Mucosa of descending colon (tissue), 3 donors: ENCODE measurements around the gene HAUS5. TPM values are rescaled to one million over a fixed set of nuclear protein-coding genes. Genes with fewer than 3 reads are reported as not detected.

ENCODE experiments used
- ATAC-seq: fragments of 200-7000 bp; cut with Tn5 transposase; one replicate; pipeline ENCODE4 v1.9.1; 2020; ENCODE audit warnings: mild to moderate bottlenecking, moderate library complexity
- DNase-seq, 3 donors: peaks; one replicate each; pipeline ENCODE4 v3.0.0-alpha.2; 2020
- H3K36me3 ChIP-seq: fragments of 200-600 bp; one replicate; pipeline ENCODE4 v1.8.0; 2021; ENCODE audit warnings: low read depth, mild to moderate bottlenecking
- H3K4me1 ChIP-seq: fragments of 200-600 bp; one replicate; pipeline ENCODE4 v1.8.0; 2021; ENCODE audit warnings: low read depth, mild to moderate bottlenecking
- H3K4me3 ChIP-seq: fragments of 200-600 bp; one replicate; pipeline ENCODE4 v1.8.0; 2021; ENCODE audit warnings: mild to moderate bottlenecking
- H3K9me3 ChIP-seq: fragments of 200-600 bp; one replicate; pipeline ENCODE4 v1.8.0; 2021; ENCODE audit warnings: mild to moderate bottlenecking
- intact Hi-C, 2 donors: fragments of 100-400 bp; cut with DNase I in 1 of 2; cut with micrococcal nuclease in 1 of 2; formaldehyde crosslinking; loops; one replicate each; pipeline versions ENCODE4 v1.11.0 to v1.11.1; 2022; cut with DNase I, micrococcal nuclease
- long read RNA-seq, 2 donors: library from polyadenylated mRNA; unstranded; transcript quantifications; one replicate each; pipeline ENCODE4 v2.0.0, GENCODE V29; 2019 to 2021
- total RNA-seq, 3 donors: library from RNA; stranded (reverse); fragmentation: NEBNext Ultra II Directional in 2 of 3; extraction: Animal tissue kit (Norgen Biotek cat#: 25700) in 2 of 3; gene quantifications; one replicate each; pipeline versions ENCODE4 v1.2.1 to v1.2.4, GENCODE V29; 2021 to 2023
- TF ChIP-seq, protein P1 (sequence below): fragments of 200-600 bp; IDR thresholded peaks from one replicate; pipeline ENCODE4 v1.8.0; 2022; ENCODE audit warnings: antibody characterized with exemption, mild to moderate bottlenecking
- donor health status: DM: no; HTN: no; CAD: no; lungs with moderate emphysema.
- donor health status: DM: no; HTN: no; CAD: no.
- donor health status: DM: no; HTN: yes; CAD: no.

HAUS5 gene, protein sequence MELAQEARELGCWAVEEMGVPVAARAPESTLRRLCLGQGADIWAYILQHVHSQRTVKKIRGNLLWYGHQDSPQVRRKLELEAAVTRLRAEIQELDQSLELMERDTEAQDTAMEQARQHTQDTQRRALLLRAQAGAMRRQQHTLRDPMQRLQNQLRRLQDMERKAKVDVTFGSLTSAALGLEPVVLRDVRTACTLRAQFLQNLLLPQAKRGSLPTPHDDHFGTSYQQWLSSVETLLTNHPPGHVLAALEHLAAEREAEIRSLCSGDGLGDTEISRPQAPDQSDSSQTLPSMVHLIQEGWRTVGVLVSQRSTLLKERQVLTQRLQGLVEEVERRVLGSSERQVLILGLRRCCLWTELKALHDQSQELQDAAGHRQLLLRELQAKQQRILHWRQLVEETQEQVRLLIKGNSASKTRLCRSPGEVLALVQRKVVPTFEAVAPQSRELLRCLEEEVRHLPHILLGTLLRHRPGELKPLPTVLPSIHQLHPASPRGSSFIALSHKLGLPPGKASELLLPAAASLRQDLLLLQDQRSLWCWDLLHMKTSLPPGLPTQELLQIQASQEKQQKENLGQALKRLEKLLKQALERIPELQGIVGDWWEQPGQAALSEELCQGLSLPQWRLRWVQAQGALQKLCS
- 10 to 100 TPM in 1 of 3 donors, 1 to 10 TPM in 2; 6.4 to 13.2 (median 9.0) TPM for total RNA-seq
- long read RNA-seq, donor 1, full-length matches to known transcripts, result 13 of 17 reads
- long read RNA-seq, donor 1, partial matches to known transcripts, result 3 of 17 reads
- long read RNA-seq, donor 1, other reads (novel, unspliced or antisense), result 1 of 17 reads
- long read RNA-seq, donor 2, full-length matches to known transcripts, result 8 of 10 reads
- long read RNA-seq, donor 2, partial matches to known transcripts, result 0 of 10 reads
- long read RNA-seq, donor 2, other reads (novel, unspliced or antisense), result 2 of 10 reads

DNA sequence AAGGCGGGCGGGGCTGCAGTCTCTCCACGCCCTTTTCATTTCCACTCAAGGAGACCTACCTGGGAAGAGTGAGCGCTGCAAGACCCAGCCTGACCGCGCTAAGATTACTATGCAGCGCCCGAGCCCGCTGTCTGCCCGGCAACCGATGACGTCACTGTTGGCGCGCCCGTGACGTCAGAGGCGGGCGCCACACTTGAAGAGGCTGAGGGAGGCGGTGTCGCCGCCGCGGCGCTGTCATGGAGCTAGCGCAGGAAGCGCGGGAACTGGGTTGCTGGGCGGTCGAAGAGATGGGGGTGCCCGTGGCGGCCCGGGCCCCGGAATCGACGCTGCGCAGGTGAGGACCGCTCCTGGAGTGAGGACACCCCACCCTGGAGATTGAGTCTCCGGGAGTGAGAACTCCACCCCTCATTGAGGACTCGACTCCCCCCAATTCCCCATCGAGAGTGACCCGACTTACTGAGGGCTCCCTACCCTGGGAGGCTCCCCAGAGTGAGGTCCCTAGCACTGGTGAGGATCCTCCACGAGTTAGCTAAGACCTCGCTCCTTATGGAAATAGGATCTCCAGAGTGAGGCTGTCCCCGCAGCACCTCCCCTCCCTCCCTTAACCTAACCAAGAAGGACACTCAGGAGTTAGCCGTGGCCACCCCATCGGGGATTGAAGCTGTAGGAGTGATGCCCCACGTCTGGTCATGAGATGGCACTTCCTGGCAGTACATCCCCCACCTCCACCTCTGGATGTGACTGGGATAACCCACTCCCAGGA lies at the start of gene HAUS5:
Gene HAUS5 (plus strand): TSS at position 177 of the 763 bp plus-strand sequence. CDS start 60 bp downstream, at position 237.
- DNase-seq (peak; percentile 95 to 98 (median 98)), ATAC-seq (peak; percentile 97)
- H3K36me3 ChIP-seq, result no peaks in the 10 kb centered on the region
- H3K4me1 ChIP-seq, result peaks cover 4% of the 10 kb centered on the region
- H3K9me3 ChIP-seq, result peaks cover 6% of the 10 kb centered on the region
- no peak within 1 kb of the TSS for H3K4me3 ChIP-seq
- intact Hi-C loops, result no loop called here
- TF ChIP-seq, protein P1, sequence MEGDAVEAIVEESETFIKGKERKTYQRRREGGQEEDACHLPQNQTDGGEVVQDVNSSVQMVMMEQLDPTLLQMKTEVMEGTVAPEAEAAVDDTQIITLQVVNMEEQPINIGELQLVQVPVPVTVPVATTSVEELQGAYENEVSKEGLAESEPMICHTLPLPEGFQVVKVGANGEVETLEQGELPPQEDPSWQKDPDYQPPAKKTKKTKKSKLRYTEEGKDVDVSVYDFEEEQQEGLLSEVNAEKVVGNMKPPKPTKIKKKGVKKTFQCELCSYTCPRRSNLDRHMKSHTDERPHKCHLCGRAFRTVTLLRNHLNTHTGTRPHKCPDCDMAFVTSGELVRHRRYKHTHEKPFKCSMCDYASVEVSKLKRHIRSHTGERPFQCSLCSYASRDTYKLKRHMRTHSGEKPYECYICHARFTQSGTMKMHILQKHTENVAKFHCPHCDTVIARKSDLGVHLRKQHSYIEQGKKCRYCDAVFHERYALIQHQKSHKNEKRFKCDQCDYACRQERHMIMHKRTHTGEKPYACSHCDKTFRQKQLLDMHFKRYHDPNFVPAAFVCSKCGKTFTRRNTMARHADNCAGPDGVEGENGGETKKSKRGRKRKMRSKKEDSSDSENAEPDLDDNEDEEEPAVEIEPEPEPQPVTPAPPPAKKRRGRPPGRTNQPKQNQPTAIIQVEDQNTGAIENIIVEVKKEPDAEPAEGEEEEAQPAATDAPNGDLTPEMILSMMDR, result no peak

DNA sequence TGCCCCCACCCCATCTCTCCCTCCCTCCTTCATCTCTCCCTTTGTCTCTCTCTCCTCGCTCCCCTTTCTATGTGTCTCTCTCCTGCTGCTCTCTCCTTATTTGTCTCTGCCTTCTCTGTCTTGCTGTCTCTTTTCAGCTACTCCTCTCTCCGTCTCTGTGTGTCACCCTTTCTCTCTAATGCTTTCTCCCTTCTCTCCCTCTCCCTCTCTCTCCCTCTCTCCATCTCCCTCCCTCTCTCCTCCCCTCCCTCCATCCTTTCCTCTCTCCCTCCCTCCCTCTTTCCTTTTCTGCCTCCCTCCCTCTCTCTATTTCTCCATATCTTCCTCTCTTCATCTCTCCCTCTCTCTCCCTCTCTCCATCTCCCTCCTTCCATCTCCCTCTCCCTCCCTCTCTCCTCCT lies 49.8 kb upstream of the HAUS5 start:
- no peaks in the 10 kb centered on the region for H3K9me3 ChIP-seq
- no peaks in the 10 kb centered on the region for H3K36me3 ChIP-seq
- intact Hi-C loops, result no loop called here
- no peak overlapping the region for H3K4me3 ChIP-seq
- ATAC-seq (no peak), DNase-seq (no peak)
- TF ChIP-seq, protein P1, result no peak
- peaks cover 5% of the 10 kb centered on the region for H3K4me1 ChIP-seq

DNA sequence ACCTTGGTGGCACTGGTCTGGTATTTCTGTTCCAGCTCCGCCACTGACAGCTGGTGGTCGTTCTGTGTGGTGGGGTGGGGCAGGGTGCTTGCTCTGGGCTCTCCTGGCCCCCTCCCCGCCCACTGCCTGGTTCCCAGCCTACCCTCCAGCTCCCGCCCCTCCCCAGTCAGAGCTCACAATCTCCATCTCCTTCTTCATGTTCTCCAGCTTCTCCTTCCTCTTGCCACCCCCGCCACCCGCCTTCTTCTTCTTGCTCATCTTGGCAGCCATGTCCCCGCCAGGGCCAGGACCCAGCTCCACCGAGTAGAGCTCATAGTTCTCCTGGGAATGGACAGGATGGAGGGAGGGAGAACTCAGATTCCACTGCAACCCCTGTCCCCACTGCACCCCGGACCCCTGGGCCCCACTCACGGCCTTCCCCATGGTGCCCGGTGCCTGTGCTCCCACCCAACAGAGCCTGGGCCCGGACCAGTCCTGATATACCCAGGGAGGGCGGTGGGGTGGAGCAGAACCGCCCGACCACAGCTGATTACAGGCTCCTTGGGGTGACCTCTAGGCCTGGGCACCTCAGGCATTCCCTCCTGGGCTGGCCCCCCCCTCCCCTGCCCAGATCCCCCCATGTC lies 49.2 kb upstream of the HAUS5 start, which contains the start of gene ATP4A:
Gene ATP4A (minus strand): TSS at position 452 of the 623 bp plus-strand sequence. CDS start 29 bp downstream, at position 423.
- Histone ChIP-seq H3K36me3 (no peaks in the 10 kb centered on the region), H3K4me3 (no peak within 1 kb of the TSS), H3K9me3 (no peaks in the 10 kb centered on the region), H3K4me1 (peaks cover under 1% of the 10 kb centered on the region)
- ATAC-seq (no peak), DNase-seq (no peak)
- intact Hi-C loops, result no loop called here
- TF ChIP-seq, protein P1, result no peak

DNA sequence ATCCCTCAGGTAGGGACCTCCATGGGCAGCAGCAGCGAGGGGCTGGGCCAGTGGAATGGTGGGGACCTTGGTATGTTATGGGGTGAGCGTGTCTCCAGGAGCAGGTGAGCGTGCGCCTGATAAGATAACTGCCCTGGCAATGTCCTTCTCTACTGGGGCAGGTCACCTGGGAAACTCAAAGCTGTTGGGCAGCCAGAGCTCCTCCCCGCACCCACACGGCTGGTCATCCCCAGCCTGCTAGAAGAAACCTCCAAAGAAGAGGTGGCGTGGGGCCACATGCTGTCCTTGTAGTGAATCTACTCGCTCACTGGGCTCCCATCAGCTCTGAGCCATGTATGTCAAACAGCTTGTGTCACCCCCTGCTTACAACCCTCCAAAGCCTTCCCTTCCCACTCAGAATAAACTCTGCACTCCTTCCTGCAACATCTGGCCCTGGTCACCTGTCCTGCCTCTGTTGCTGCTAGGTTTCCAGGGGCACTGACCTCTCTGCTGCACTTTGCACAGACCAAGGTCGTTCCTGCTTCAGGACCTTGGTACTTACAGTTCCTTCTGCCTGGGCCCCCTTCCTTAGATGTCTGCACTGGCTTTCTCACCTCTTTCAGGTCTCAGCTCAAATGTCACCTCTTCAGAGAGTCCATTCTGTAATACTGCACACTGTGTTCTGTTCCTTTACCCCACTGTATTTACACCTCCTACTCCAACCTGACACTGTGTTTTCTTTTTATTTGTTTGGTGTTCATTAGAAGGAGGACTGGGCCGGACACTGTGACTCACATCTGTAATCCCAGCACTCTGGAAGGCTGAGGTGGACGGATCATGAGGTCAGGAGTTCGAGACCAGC lies 47.3 kb upstream of the HAUS5 start:
- H3K36me3 ChIP-seq, result no peaks in the 10 kb centered on the region
- DNase-seq (no peak), ATAC-seq (no peak)
- H3K4me3 ChIP-seq, result no peak overlapping the region
- TF ChIP-seq, protein P1, result no peak
- intact Hi-C loops, result no loop called here
- no peaks in the 10 kb centered on the region for H3K9me3 ChIP-seq
- no peaks in the 10 kb centered on the region for H3K4me1 ChIP-seq
